GM23248 (cell line): ENCODE results near the gene STRA6.

Experiments used
- EZH2 ChIP-seq: fragments of 200-600 bp; sonication (generic); IDR thresholded peaks from 2 replicates; pipeline ENCODE4 v1.6.1; 2018; ENCODE audit warnings: antibody characterized with exemption, mild to moderate bottlenecking; ENCODE audit not compliant: insufficient read depth, poor library complexity, severe bottlenecking
- EZH2phosphoT487 ChIP-seq: fragments of 200-600 bp; sonication (generic); IDR thresholded peaks from 2 replicates; pipeline ENCODE4 v1.6.1; 2018; ENCODE audit warnings: antibody characterized with exemption, moderate library complexity, mild to moderate bottlenecking, low read depth; ENCODE audit not compliant: insufficient read depth

DNA sequence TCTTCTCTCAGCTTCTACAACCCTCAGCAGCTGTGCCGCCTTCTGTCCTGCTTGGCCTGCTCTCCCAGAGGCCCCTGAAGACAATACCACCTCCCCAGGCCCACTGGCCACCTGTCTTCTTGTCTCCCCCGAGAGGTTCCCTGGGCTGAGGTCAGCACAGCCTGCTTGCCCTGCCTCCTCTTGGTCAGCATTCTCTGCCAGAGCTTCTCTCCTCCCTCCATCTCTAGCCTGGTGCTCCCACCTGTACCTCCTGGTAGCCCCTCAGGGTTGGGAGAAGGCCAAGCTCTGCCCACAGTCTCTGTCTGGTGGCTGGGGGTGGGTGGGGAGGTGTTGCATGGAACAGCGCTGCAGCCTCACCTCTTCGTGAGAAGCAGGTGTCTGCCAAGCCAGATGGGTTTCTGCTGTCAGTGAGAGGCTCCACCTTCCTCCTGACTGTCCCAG, 34.7 kb downstream of the STRA6 start:
- TF ChIP-seq EZH2, result no peak
- TF ChIP-seq EZH2phosphoT487, result no peak
